Endothelial cell of hepatic sinusoid (primary cell): ENCODE data around the gene ROBO1.

Experiments
- in situ Hi-C: cut with HindIII; loops from 2 replicates; pipeline ENCODE4 v1.10.0; 2017; ENCODE audit warnings: low sequenced_read_pairs

ROBO1 gene

DNA sequence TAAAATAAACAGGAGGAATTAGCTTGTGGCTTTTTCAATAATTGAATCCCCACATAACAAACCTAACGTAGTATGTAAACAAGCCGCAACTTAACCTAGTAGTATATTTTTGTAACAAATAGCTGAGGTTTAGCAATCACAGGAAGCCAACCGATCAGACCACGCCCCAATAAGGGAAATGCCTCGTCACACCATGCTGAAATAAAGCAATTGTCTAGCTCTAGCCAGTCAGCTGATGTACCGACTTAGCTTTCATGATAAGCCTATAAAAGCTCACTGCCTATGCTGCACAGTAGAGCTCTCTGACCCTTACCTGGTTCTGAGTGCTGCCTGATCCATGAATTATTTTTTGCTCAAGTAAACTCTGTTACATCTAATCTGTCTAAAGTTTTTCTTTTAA lies 208.9 kb downstream of the ROBO1 start:
- in situ Hi-C loops: no loop called here

GRCh38 chr3:79555655-79556054 lies 212.1 kb downstream of the ROBO1 start:
- in situ Hi-C loops: no loop called here

DNA sequence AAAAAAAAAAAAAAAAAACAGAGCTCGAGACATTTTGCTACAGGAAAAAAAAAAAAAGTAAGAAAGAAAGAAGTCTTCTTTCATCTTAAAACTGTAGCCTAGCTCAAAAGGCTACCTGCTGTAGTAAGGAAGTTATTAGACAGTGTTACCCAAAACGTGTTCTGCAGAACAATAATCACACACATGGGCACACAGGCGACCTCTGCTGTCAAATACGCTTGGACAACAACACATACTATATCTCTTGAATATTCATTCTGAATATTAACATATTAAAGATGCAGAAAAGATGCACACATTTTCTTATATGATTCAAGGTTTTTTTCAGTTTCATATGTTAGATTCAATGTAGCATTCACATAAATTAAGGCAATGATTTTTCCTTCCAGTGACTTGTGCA lies 215.8 kb downstream of the ROBO1 start:
- in situ Hi-C loops: no loop called here

GRCh38 chr3:79551321-79551892 lies 216.4 kb downstream of the ROBO1 start:
- in situ Hi-C loops: no loop called here

DNA sequence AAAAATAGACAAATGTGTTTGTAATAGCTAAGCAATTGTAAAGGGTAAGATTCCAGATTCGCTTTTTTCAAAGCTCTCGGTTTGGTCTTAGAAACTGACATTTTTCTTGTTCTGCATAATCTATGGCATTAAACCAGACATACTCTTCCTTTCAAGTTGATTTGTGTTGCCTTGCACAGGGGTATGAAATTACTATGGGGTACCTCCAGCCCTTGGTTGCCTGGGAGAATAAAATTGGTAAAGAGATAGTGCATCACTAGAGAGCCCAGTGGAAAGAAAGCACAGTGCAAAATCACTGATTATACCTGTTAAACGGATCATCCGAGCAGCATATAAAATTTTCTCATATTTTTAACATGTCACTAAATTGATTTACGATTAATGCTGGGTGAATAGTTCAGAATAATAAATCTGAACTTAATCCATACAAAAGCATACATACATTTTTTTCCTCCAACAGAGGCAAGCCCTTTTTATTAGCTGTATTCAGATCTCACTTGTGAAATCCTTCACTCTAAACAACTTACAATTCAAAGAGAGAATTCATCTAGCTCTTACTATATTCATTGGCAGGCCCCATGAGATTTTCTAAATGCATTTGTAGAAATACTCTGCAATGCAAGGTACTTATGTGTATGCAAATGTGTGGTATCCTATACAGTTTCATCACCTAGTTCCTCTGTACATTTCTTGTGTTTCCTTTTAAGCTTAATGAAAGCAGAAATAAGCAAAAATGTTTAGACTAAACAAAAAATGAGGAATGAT lies 224.4 kb downstream of the ROBO1 start:
- in situ Hi-C loops: no loop called here

DNA sequence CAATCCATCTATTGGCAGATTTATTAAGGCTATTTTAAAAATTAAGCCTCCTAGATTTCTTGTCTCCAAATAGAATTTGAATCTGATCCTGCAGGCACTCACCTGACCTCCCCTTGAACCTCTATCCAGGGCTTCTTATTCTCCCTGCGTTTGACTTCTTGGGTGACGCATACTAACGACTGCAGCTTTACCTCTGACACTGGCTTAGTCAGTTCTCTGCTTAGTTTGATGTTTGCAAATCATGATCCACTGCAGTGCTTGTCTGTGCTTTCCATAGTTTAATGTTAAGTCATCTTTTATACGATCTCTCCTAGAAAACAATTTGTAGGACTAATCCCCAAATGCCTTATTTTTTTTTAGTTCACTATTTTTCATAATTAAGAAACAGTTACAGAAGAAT lies 233.1 kb downstream of the ROBO1 start:
- in situ Hi-C loops: no loop called here

GRCh38 chr3:79531566-79532295 lies 236.1 kb downstream of the ROBO1 start:
- in situ Hi-C loops: no loop called here

DNA sequence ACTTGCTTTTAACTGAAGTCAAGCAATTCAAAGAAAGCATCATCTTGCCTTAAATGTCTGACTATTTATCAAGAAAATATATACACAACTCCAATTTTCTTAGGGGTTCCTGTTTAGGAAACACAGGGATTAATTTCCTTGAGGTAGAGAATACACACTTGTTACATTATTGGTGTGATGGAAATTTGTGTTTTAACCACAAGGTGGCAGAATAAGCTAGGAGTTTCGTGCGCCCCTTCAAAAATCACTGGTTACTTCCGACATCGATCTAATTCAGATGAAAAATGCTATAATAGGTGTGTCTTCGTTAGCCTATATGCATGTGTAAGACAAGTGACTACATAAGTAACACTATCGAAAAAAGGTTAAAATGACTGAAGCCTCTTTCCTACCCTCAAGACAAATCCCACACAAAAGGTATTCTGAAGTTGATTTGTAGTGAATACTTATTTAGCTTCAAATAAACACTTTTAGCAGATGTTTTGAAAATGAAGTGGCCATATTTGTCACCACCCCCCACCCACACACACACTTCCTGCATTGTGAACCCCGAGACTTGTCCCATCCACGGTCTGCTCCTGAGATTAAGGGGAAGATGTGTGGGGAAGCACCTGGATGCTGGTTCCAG lies 246.5 kb downstream of the ROBO1 start:
- in situ Hi-C loops: no loop called here

- in situ Hi-C loops: no loop called here
Measured at GRCh38 chr3:79517766-79518413, 249.9 kb downstream of the ROBO1 start.

DNA sequence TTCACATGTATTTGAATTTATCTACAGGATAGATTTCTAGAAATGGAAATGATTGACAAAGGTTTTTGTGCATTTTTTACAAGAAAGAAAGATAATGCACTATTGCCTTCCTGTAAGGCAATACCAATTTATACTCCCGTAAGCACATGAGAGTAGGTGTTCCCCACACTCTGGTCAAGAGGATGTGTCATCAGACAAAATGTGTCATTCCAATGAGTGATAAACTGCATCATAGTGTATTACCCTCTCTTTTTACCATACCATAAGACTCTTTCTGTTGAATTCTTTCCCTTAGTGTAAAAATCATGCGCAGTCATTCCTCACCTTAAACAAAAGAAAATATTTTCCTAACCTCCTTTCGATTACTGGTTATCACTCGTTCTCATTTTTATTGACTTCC lies 251.0 kb downstream of the ROBO1 start:
- in situ Hi-C loops: no loop called here

- in situ Hi-C loops: no loop called here
Measured at GRCh38 chr3:79515072-79515471, 252.7 kb downstream of the ROBO1 start.

GRCh38 chr3:79514069-79514468 lies 253.7 kb downstream of the ROBO1 start:
- in situ Hi-C loops: no loop called here

GRCh38 chr3:79506751-79507150 lies 261.0 kb downstream of the ROBO1 start:
- in situ Hi-C loops: loop anchor here (10.0 kb wide), 1 partner anchor 422 kb away; no protein-coding TSS in a partner anchor

DNA sequence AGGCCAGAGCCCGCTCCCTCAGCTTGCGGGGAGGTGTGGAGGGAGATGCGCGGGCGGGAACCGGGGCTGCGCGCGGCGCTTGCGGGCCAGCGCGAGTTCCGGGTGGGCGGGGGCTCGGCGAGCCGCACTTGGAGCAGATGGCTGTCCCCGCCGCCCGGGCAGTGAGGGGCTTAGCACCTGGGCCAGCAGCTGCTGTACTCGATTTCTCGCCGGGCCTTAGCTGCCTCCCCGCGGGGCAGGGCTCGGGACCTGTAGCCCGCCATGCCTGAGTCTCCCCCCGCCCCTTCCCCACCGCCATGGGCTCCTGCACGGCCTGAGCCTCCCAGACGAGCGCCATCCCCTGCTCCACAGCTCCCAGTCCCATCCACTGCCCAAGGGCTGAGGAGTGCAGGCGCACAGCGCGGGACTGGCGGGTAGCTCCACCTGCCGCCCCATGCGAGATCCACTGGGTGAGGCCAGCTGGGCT lies 265.5 kb downstream of the ROBO1 start:
- in situ Hi-C loops: loop anchor here (10.0 kb wide), 1 partner anchor 417 kb away; no protein-coding TSS in a partner anchor

GRCh38 chr3:79497447-79498111 lies 270.2 kb downstream of the ROBO1 start:
- in situ Hi-C loops: no loop called here

DNA sequence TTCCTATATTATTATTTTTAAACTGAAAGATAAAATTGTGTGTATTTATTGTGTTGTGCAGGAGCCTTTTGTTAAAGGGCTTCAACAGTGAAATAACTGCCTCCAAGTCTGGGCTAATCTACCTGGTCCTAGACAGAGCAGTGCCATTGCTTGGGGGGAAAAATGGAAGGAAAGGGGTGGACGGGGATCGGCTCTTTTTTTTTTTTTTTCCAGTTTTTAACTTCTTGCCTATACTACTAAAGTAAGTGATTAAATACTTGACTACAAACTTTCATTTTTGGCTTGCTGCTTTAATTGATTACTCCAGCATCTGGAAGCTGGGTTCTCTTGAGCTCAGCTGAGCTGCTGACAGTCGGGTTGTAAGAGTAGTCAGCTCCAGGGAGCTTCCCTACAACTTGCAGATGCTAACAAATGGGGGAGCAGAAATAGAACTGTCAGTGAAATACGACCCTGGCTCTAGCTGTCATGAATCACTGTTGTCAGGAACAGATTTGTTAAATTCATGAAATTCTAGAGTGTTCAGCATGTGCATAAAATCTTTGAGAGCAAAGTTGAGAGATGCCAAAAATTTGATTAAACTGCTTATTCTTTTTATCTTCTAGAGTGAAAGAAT lies 276.7 kb downstream of the ROBO1 start:
- in situ Hi-C loops: no loop called here

- in situ Hi-C loops: no loop called here
Measured at GRCh38 chr3:79490165-79491028, 277.4 kb downstream of the ROBO1 start.

DNA sequence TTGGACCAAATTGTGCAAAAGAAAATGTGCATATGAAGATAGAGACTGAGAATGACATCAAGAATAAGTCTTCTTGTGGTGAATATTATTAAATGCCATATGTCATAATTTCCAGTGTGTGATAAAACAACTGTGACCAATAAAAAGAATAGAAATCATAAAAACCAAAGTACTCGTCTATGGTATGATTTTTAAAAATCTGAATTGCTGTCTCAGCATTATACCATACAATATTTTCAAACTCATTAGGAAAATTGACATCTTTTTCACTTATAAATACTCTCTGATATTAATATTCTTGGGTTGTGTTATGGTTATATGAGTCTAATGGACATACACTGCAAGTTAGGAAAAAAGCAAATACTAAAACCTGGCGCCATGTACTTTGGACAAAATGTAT lies 279.4 kb downstream of the ROBO1 start:
- in situ Hi-C loops: no loop called here

DNA sequence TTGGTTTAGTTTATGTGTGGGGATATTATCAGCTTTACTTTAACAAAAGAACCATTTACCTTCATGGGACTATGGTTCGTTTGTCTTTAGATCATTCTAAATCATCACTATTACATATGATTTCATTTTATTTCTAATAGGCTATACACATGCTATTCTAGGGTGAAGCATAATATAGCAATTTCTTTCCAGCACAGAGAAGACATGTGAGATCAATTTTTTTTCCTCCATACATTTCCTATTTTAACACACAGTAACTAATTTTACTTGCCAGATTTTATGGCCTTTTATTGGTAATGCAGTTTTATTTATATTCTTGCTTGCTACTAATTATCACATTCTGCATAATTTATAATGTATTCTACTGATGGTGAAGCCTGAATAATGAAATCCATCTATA lies 287.1 kb downstream of the ROBO1 start:
- in situ Hi-C loops: no loop called here
